DMS 273 treated with DMSO at 0.1 percent for 48 hours (cell line): ENCODE measurements around the gene PRRC1.
"Not testable (repeated sequence)": the region's sequence is repeated elsewhere in the genome, so short reads cannot be mapped to it uniquely, and the experiment has no call there.

Experiments used
- DNase-seq: peaks from one replicate; lab custom pipeline; 2025; lab: John Stamatoyannopoulos, UW

PRRC1 gene

GRCh38 chr5:127517480-127518318, at the start of gene PRRC1:
Gene PRRC1, plus strand, starts transcription at chr5:127517640. Its CDS starts 5,840 bp downstream, at chr5:127523480.
- DNase-seq, result peak; percentile 70

- no peak for DNase-seq
These were observed 46.2 kb upstream of the PRRC1 start for GRCh38 chr5:127471211-127471610.

GRCh38 chr5:127472700-127473099, 44.7 kb upstream of the PRRC1 start:
- no peak for DNase-seq

GRCh38 chr5:127486471-127486870, 31.0 kb upstream of the PRRC1 start:
- no peak for DNase-seq

GRCh38 chr5:127492854-127493738, 24.3 kb upstream of the PRRC1 start:
- peak; percentile 70 for DNase-seq

GRCh38 chr5:127498548-127498947, 18.9 kb upstream of the PRRC1 start:
- no peak for DNase-seq

GRCh38 chr5:127505905-127506304, 11.5 kb upstream of the PRRC1 start:
- DNase-seq, result no peak

GRCh38 chr5:127506616-127507015, 10.8 kb upstream of the PRRC1 start:
- DNase-seq, result no peak

- DNase-seq, result no peak
These were observed 8.6 kb upstream of the PRRC1 start for GRCh38 chr5:127508644-127509373.

- no peak for DNase-seq
These were observed 4.0 kb upstream of the PRRC1 start for GRCh38 chr5:127513408-127513970.

- DNase-seq, result no peak
These were observed 2.6 kb upstream of the PRRC1 start for GRCh38 chr5:127514816-127515215.

- DNase-seq, result no peak
These were observed 1.6 kb upstream of the PRRC1 start for GRCh38 chr5:127515693-127516440.

- no peak for DNase-seq
These were observed 345 bp upstream of the PRRC1 start for GRCh38 chr5:127517110-127517479.

GRCh38 chr5:127518319-127518621, 830 bp downstream of the PRRC1 start:
- DNase-seq, result no peak

- no peak for DNase-seq
These were observed 2.1 kb downstream of the PRRC1 start for GRCh38 chr5:127519527-127519926.

- DNase-seq, result no peak
These were observed 3.8 kb downstream of the PRRC1 start for GRCh38 chr5:127521138-127521770.

- DNase-seq, result no peak
These were observed 7.7 kb downstream of the PRRC1 start for GRCh38 chr5:127525181-127525580.

GRCh38 chr5:127529904-127530682, 12.7 kb downstream of the PRRC1 start:
- DNase-seq, result no peak

GRCh38 chr5:127536687-127537086, 19.2 kb downstream of the PRRC1 start:
- no peak for DNase-seq

GRCh38 chr5:127540553-127540952, 23.1 kb downstream of the PRRC1 start:
- not testable (repeated sequence) for DNase-seq
